Measurements from ENCODE around the gene TNS3. TPM values are rescaled to one million over a fixed set of nuclear protein-coding genes. Genes with fewer than 3 reads are reported as not detected.

Gene TNS3
- total RNA-seq, 3 donors from 2014 or later: 69.1 to 98.9 (median 69.9) TPM

DNA sequence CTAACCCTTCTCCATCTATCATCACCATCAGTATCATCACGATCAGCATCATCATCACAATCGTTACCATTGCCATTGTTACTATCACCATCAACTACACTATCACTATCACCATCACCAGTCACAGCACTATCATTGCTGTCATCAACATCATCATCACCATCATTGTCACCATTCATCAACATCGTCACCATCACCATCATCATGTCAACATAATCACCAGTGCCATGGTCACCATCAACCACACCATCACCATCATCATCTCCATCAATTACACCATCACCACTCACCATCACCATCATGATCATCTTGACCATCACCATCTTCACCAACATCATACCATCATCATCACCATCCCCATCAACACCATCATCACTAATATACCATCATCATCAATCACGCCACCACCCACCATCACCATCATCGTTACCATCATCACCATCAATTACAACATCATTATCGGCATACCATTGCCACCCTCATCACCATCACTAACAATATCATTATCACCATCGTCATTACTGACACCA lies 66.5 kb downstream of the TNS3 start:
- H3K4me1 ChIP-seq (ENCODE audit: low read depth): peaks cover 28% of the 10 kb centered on the region
- intact Hi-C loops (cut with DNase I, micrococcal nuclease): no loop called here

DNA sequence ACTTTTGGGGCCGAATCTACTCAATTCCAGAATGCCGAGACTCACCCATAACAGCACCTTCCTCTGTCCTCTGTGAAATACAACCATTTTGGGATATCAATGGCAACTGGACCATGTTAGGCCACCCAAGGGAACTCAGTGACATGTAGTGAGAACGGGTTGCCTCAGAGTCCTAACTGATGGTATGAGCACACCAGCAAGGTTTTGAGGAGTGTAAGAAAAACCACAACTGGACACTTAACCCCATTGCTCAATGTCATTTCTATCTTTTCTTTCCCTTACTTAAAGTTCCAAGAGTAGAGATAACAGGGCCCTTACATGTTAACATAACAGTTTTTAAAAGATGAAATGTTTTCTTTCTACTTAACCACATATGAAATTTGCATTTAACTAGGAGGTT lies 67.1 kb downstream of the TNS3 start:
- intact Hi-C loops (cut with DNase I, micrococcal nuclease): no loop called here
- no peak for DNase-seq
- TF ChIP-seq, protein P1, sequence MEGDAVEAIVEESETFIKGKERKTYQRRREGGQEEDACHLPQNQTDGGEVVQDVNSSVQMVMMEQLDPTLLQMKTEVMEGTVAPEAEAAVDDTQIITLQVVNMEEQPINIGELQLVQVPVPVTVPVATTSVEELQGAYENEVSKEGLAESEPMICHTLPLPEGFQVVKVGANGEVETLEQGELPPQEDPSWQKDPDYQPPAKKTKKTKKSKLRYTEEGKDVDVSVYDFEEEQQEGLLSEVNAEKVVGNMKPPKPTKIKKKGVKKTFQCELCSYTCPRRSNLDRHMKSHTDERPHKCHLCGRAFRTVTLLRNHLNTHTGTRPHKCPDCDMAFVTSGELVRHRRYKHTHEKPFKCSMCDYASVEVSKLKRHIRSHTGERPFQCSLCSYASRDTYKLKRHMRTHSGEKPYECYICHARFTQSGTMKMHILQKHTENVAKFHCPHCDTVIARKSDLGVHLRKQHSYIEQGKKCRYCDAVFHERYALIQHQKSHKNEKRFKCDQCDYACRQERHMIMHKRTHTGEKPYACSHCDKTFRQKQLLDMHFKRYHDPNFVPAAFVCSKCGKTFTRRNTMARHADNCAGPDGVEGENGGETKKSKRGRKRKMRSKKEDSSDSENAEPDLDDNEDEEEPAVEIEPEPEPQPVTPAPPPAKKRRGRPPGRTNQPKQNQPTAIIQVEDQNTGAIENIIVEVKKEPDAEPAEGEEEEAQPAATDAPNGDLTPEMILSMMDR (IDR thresholded peaks at IDR 0.05): no peak
- Histone ChIP-seq H3K36me3 (ENCODE audit: low read depth) (no peaks in the 10 kb centered on the region), H3K9me3 (no peaks in the 10 kb centered on the region), H3K4me1 (ENCODE audit: low read depth) (peaks cover 23% of the 10 kb centered on the region), H3K4me3 (no peak overlapping the region)
- no peak for ATAC-seq

More for the DNA sequence above, 66.5 kb downstream of the TNS3 start:
- H3K36me3 ChIP-seq (ENCODE audit: low read depth): no peaks in the 10 kb centered on the region
- TF ChIP-seq, protein P1 (IDR thresholded peaks at IDR 0.05): no peak
- H3K9me3 ChIP-seq: no peaks in the 10 kb centered on the region
- DNase-seq: no peak
- no peak for ATAC-seq
- no peak overlapping the region for H3K4me3 ChIP-seq

DNA sequence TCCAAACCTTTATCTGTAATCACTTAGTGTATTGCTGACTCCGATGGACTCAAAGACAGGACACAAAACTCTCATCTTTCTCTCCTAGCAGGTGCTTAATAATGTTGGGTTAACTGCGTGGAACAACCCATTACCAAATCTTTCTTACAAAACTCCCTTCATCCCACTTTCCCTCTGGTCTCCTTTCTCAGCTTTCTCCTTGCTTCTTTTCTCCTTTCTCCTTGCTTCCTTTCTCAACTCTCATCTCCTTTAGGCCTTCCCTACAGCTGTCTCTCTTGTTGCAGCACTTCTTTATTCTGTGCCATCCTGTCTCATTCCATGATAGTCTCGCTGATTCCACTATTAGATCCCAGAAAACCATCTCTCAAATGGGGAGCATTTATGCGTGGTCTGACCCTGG lies 67.5 kb downstream of the TNS3 start:
- Histone ChIP-seq H3K4me1 (ENCODE audit: low read depth) (peaks cover 23% of the 10 kb centered on the region), H3K4me3 (no peak overlapping the region), H3K9me3 (no peaks in the 10 kb centered on the region), H3K36me3 (ENCODE audit: low read depth) (no peaks in the 10 kb centered on the region)
- ATAC-seq: no peak
- DNase-seq: no peak
- intact Hi-C loops (cut with DNase I, micrococcal nuclease): no loop called here
- TF ChIP-seq, protein P1 (IDR thresholded peaks at IDR 0.05): no peak

DNA sequence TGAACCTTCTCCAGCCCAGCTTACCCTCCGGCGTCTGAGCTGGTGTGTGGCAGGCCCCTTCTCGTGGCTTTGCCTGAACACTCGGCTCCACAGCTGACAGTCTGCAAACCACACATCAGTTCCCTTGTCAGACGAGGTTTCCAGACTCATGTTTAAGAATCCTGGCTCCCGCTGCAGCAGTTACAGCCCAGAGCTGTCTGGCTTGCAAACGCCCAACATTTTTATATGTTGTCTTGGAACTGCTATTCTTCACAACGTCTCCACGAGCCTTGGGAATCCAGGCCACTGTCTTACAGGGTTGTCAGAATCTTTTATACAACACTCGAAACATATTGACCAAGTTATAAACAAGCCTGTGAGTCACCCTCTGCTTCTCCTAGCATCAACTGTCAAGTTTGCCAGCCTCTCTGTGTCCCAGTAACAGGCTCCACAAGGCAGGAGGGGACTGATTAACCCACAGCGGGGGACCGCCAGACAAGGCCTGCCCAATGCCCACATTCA lies 68.1 kb downstream of the TNS3 start:
- TF ChIP-seq, protein P1 (IDR thresholded peaks at IDR 0.05): no peak
- no peak overlapping the region for H3K4me3 ChIP-seq
- DNase-seq (peak in 1 of 3 donors; percentile 32), ATAC-seq (peak; percentile 76)
- H3K9me3 ChIP-seq: no peaks in the 10 kb centered on the region
- H3K4me1 ChIP-seq (ENCODE audit: low read depth): peaks cover 23% of the 10 kb centered on the region
- intact Hi-C loops (cut with DNase I, micrococcal nuclease): no loop called here
- H3K36me3 ChIP-seq (ENCODE audit: low read depth): no peaks in the 10 kb centered on the region

DNA sequence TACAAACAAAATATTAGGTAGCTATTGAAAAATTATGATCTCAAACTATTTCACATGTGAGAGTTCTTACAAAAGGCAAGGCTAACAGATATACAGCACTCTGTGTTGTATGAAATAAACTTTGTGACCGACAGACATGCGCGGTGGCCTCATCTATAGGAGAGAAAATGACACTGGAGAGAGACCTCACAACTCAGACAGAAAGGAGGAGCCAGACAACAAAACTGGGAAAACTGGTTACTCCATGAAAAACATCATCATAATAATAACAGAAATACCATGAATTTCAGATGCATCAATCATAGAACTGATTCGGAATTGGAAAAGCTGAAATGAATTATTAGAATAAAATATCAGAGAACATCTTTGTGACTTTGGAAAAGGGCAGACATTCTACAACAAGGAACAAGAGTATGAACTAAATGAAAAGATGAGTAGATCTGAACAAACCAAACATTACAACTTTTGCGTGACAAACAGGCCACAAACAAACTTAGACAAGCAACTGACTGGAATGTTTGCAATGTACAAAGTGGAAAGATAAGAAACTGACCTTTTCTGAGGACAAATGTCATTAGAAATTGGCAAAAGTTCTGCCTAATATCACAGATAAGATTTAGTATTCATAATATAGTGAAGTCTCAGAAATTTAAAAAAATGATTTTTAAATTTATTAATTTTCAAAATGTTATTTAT lies 69.3 kb downstream of the TNS3 start:
- intact Hi-C loops (cut with DNase I, micrococcal nuclease): no loop called here
- DNase-seq: no peak
- H3K9me3 ChIP-seq: no peaks in the 10 kb centered on the region

More for the DNA sequence above, 69.3 kb downstream of the TNS3 start:
- ATAC-seq: no peak
- TF ChIP-seq, protein P1 (IDR thresholded peaks at IDR 0.05): no peak
- H3K36me3 ChIP-seq (ENCODE audit: low read depth): no peaks in the 10 kb centered on the region
- no peak overlapping the region for H3K4me3 ChIP-seq
- peaks cover 22% of the 10 kb centered on the region for H3K4me1 ChIP-seq (ENCODE audit: low read depth)

All from mucosa of descending colon (tissue), 3 donors.